K562 (cell line): ENCODE measurements around the gene CFAP298. TPM values are rescaled to one million over a fixed set of nuclear protein-coding genes. Genes with fewer than 3 reads are reported as not detected.

ENCODE experiments used
- ARID1B ChIP-seq: fragments of 450-650 bp; IDR thresholded peaks from 2 replicates; pipeline ENCODE4 v1.6.1; 2016; ENCODE audit warnings: antibody characterized with exemption, mild to moderate bottlenecking, inconsistent platforms
- DMBX1 ChIP-seq: fragments of 250-450 bp; sonication (Bioruptor Pico); IDR thresholded peaks from 2 replicates; pipeline ENCODE4 v1.8.0; 2022; ENCODE audit warnings: inconsistent platforms, mild to moderate bottlenecking, moderate library complexity, borderline replicate concordance
- FOXA1 ChIP-seq: fragments of 450-650 bp; IDR thresholded peaks from 2 replicates; pipeline ENCODE4 v1.6.1; 2016; ENCODE audit warnings: mild to moderate bottlenecking, borderline replicate concordance
- FOXK2 ChIP-seq, 2 experiments: fragments of 450-650 bp; IDR thresholded peaks in 1 of 2; conservative IDR thresholded peaks in 1 of 2; 2 replicates each; pipeline ENCODE4 v1.6.1; 2016; ENCODE audit warnings: low read depth in 2 of 2, mild to moderate bottlenecking in 1 of 2
- KAT8 ChIP-seq: fragments of 450-650 bp; IDR thresholded peaks from 2 replicates; pipeline ENCODE4 v1.6.1; 2016; ENCODE audit warnings: low read depth, mild to moderate bottlenecking
- MAFF ChIP-seq: IDR thresholded peaks from 2 replicates; pipeline ENCODE4 v1.6.1; 2012; ENCODE audit warnings: low read length, improper control_type of control experiment
- NFE2 ChIP-seq: IDR thresholded peaks from 2 replicates; pipeline ENCODE4 v1.6.1; 2014; ENCODE audit warnings: antibody characterized with exemption, low read depth
- NRF1 ChIP-seq, 2 experiments: fragments of 450-650 bp; IDR thresholded peaks in 1 of 2; conservative IDR thresholded peaks in 1 of 2; 2 replicates each; pipeline ENCODE4 v1.6.1; 2014; ENCODE audit warnings: mild to moderate bottlenecking in 2 of 2
- POLR2AphosphoS2 ChIP-seq: IDR thresholded peaks from 2 replicates; pipeline ENCODE4 v1.6.1; 2012; ENCODE audit warnings: low read length, improper control_type of control experiment
- RB1 ChIP-seq: fragments of 450-650 bp; IDR thresholded peaks from 2 replicates; pipeline ENCODE4 v1.6.1; 2017; ENCODE audit warnings: low read depth, mild to moderate bottlenecking
- SNRNP70 ChIP-seq: fragments of 200-400 bp; formaldehyde crosslinking; optimal IDR thresholded peaks from 2 replicates; pipeline ENCODE3; 2017; ENCODE audit warnings: low read depth, low read length
- USF2 ChIP-seq: sonication (generic); formaldehyde crosslinking; IDR thresholded peaks from 2 replicates; pipeline ENCODE4 v1.5.0; 2020; ENCODE audit warnings: missing genetic modification reagents
- ZBTB49 ChIP-seq: sonication (generic); formaldehyde crosslinking; IDR thresholded peaks from 2 replicates; pipeline ENCODE4 v1.8.0; 2022; ENCODE audit warnings: missing genetic modification reagents, mild to moderate bottlenecking, borderline replicate concordance
- ZFP36 ChIP-seq: fragments of 150-350 bp; IDR thresholded peaks from 2 replicates; pipeline ENCODE4 v1.6.1; 2018; ENCODE audit warnings: low read length, low read depth; ENCODE audit not compliant: partially characterized antibody
- ZNF124 ChIP-seq: sonication (generic); formaldehyde crosslinking; IDR thresholded peaks from 2 replicates; pipeline ENCODE4 v1.8.1; 2022; ENCODE audit warnings: missing genetic modification reagents
- ZNF668 ChIP-seq: fragments of 250-450 bp; sonication (Bioruptor Pico); IDR thresholded peaks from 2 replicates; pipeline ENCODE4 v1.8.0; 2022; ENCODE audit warnings: mild to moderate bottlenecking, inconsistent platforms
- polyA plus RNA-seq, 8 experiments: library from polyadenylated mRNA; depleted of rRNA in 4 of 8; stranded (reverse) in 5 of 8; unstranded in 3 of 8; fragments of >200 nt; fragmentation: Nextera tagmentation in 2 of 8; fragmentation: Illumina TruSeq in 1 of 8; extraction: Ambion mirVana in 2 of 8; extraction: Trizol in 1 of 8; gene quantifications; 2 replicates each; pipeline versions ENCODE4 v1.2.1 to v1.2.3, GENCODE V29; 2011 to 2014; ENCODE audit warnings: inconsistent platforms in 1 of 8, missing spikeins in 1 of 8
- total RNA-seq, 7 experiments: library from RNA; depleted of rRNA in 6 of 7; stranded (reverse); fragments of >200 nt in 6 of 7; fragmentation: Illumina TruSeq in 2 of 7; extraction: Trizol in 2 of 7; gene quantifications; 2 replicates each; pipeline versions ENCODE4 v1.2.1 to v1.2.3, GENCODE V29; 2011 to 2021; ENCODE audit warnings: low replicate concordance in 1 of 7
- TF ChIP-seq, protein P1 (sequence below): fragments of 150-350 bp; IDR thresholded peaks from 2 replicates; pipeline ENCODE4 v1.6.1; 2014; ENCODE audit warnings: low read depth, mild to moderate bottlenecking, low read length, borderline replicate concordance
- TF ChIP-seq, protein P2 (sequence below): fragments of 250-450 bp; sonication (Bioruptor Pico); IDR thresholded peaks from 2 replicates; pipeline ENCODE4 v1.8.0; 2021; ENCODE audit warnings: moderate library complexity, mild to moderate bottlenecking, inconsistent platforms
- TF ChIP-seq, protein P3 (sequence below): fragments of 250-450 bp; sonication (Bioruptor Pico); IDR thresholded peaks from 2 replicates; pipeline ENCODE4 v1.4.0; 2020; ENCODE audit warnings: mild to moderate bottlenecking

The CFAP298 gene
- total and polyA plus RNA-seq, 9 of the 15 experiments (the other 6 are each of a cell fraction or from before 2014, with no cell fraction given): 31.4 to 178 (median 89.7) TPM

GRCh38 chr21:32612075-32612998, at the start of gene CFAP298 (continued):
- TF ChIP-seq SNRNP70 (no peak), ZNF124 (CRISPR knock-in tag) (no peak), DMBX1 (CRISPR knock-in tag) (no peak), FOXK2 (conservative IDR thresholded peaks at IDR 0.05 in 1 of 2, IDR thresholded peaks at IDR 0.05 in 1 of 2; ENCODE audit: low read depth in 2 of 2) (peak; percentile 95 to 96), USF2 (CRISPR knock-in tag) (0 out of 2 replicates have a peak, but pooled peaks have one; percentile 16), KAT8 (no peak), RB1 (peak; percentile 59), ZBTB49 (peak; percentile 73; the same call in 1 of the 2 replicates), POLR2AphosphoS2 (no peak), NFE2 (0 out of 2 replicates have a peak, but pooled peaks have one; percentile 13), MAFF (no peak), ZNF668 (CRISPR knock-in tag) (no peak), ZFP36 (peak; percentile 15), ARID1B (no peak; the same call in 1 of the 2 replicates), FOXA1 (no peak), NRF1 (conservative IDR thresholded peaks at IDR 0.05 in 1 of 2, IDR thresholded peaks at IDR 0.05 in 1 of 2) (peak in 1 of 2 experiments; percentile 16; a peak in 2 of 4 replicates)
- TF ChIP-seq, protein P1, sequence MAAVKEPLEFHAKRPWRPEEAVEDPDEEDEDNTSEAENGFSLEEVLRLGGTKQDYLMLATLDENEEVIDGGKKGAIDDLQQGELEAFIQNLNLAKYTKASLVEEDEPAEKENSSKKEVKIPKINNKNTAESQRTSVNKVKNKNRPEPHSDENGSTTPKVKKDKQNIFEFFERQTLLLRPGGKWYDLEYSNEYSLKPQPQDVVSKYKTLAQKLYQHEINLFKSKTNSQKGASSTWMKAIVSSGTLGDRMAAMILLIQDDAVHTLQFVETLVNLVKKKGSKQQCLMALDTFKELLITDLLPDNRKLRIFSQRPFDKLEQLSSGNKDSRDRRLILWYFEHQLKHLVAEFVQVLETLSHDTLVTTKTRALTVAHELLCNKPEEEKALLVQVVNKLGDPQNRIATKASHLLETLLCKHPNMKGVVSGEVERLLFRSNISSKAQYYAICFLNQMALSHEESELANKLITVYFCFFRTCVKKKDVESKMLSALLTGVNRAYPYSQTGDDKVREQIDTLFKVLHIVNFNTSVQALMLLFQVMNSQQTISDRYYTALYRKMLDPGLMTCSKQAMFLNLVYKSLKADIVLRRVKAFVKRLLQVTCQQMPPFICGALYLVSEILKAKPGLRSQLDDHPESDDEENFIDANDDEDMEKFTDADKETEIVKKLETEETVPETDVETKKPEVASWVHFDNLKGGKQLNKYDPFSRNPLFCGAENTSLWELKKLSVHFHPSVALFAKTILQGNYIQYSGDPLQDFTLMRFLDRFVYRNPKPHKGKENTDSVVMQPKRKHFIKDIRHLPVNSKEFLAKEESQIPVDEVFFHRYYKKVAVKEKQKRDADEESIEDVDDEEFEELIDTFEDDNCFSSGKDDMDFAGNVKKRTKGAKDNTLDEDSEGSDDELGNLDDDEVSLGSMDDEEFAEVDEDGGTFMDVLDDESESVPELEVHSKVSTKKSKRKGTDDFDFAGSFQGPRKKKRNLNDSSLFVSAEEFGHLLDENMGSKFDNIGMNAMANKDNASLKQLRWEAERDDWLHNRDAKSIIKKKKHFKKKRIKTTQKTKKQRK: no peak
- TF ChIP-seq, protein P2, sequence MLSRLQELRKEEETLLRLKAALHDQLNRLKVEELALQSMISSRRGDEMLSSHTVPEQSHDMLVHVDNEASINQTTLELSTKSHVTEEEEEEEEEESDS (CRISPR knock-in tag): no peak
- TF ChIP-seq, protein P3, sequence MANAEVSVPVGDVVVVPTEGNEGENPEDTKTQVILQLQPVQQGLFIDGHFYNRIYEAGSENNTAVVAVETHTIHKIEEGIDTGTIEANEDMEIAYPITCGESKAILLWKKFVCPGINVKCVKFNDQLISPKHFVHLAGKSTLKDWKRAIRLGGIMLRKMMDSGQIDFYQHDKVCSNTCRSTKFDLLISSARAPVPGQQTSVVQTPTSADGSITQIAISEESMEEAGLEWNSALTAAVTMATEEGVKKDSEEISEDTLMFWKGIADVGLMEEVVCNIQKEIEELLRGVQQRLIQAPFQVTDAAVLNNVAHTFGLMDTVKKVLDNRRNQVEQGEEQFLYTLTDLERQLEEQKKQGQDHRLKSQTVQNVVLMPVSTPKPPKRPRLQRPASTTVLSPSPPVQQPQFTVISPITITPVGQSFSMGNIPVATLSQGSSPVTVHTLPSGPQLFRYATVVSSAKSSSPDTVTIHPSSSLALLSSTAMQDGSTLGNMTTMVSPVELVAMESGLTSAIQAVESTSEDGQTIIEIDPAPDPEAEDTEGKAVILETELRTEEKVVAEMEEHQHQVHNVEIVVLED: 0 out of 2 replicates have a peak, but pooled peaks have one; percentile 37
